Smooth muscle cell (in vitro differentiated cells): ENCODE measurements around the gene FAM83G. TPM values are rescaled to one million over a fixed set of nuclear protein-coding genes. Genes with fewer than 3 reads are reported as not detected.

Experiments used
- DNase-seq: peaks from one replicate; lab custom pipeline; 2025; ENCODE audit not compliant: unreplicated experiment; lab: John Stamatoyannopoulos, UW
- H2AFZ ChIP-seq: fragments of 200-600 bp; sonication (generic); 2 replicates; pipeline ENCODE4 v1.6.0; 2016; ENCODE audit warnings: antibody characterized with exemption, low read depth, mild to moderate bottlenecking
- H3F3A ChIP-seq: fragments of 200-600 bp; sonication (generic); 2 replicates; pipeline ENCODE4 v1.6.0; 2017; ENCODE audit warnings: antibody characterized with exemption, low read depth
- H3K27ac ChIP-seq: fragments of 200-600 bp; sonication (generic); 2 replicates; pipeline ENCODE4 v1.5.1; 2016; ENCODE audit warnings: low read depth, mild to moderate bottlenecking
- H3K27me3 ChIP-seq: fragments of 200-600 bp; sonication (generic); 2 replicates; pipeline ENCODE4 v1.6.1; 2016; ENCODE audit warnings: low read depth, mild to moderate bottlenecking
- H3K36me3 ChIP-seq: fragments of 200-600 bp; sonication (generic); 2 replicates; pipeline ENCODE4 v1.5.1; 2016; ENCODE audit warnings: low read depth
- H3K4me1 ChIP-seq: fragments of 200-600 bp; sonication (generic); 2 replicates; pipeline ENCODE4 v1.5.1; 2016; ENCODE audit warnings: low read depth
- H3K4me2 ChIP-seq: fragments of 200-600 bp; sonication (generic); 2 replicates; pipeline ENCODE4 v1.6.0; 2016; ENCODE audit warnings: mild to moderate bottlenecking
- H3K4me3 ChIP-seq: fragments of 200-600 bp; sonication (generic); 2 replicates; pipeline ENCODE4 v1.5.1; 2016; ENCODE audit warnings: mild to moderate bottlenecking
- H3K79me2 ChIP-seq: fragments of 200-600 bp; sonication (generic); 2 replicates; pipeline ENCODE4 v1.6.0; 2016; ENCODE audit warnings: low read depth, mild to moderate bottlenecking
- H3K9ac ChIP-seq: fragments of 200-600 bp; sonication (generic); 2 replicates; pipeline ENCODE4 v1.6.0; 2016; ENCODE audit warnings: low read depth
- H3K9me3 ChIP-seq: fragments of 200-600 bp; sonication (generic); replicated peaks from 2 replicates; pipeline ENCODE4 v1.5.1; 2016; ENCODE audit warnings: low read depth
- H4K20me1 ChIP-seq: fragments of 200-600 bp; sonication (generic); 2 replicates; pipeline ENCODE4 v1.6.0; 2016; ENCODE audit warnings: low read depth
- CTCF ChIP-seq: fragments of 200-600 bp; sonication (generic); IDR thresholded peaks from 2 replicates; pipeline ENCODE4 v1.5.1; 2017; ENCODE audit warnings: borderline replicate concordance, mild to moderate bottlenecking, antibody characterized with exemption; ENCODE audit not compliant: insufficient read depth, poor library complexity, severe bottlenecking
- WGBS: methylation state at CpG from one replicate; pipeline ENCODE4 v1.1.7; 2016; ENCODE audit warnings: low lambda C conversion rate; 5-methylcytosine and 5-hydroxymethylcytosine counted together
- polyA plus RNA-seq: library from polyadenylated mRNA; unstranded; fragments of >200 nt; fragmentation: Nextera tagmentation; extraction: Ambion mirVana; gene quantifications from 2 replicates; pipeline ENCODE4 v1.2.1, GENCODE V29; 2016
- total RNA-seq: library from RNA; depleted of rRNA; stranded (reverse); fragments of >200 nt; gene quantifications from 2 replicates; pipeline ENCODE4 v1.2.3, GENCODE V29; 2014

The FAM83G gene
- total and polyA plus RNA-seq, 2 experiments from 2014 or later, result 8.2 to 14.2 TPM

GRCh38 chr17:18950346-18950745 is 54.2 kb downstream of the FAM83G start:
- H2AFZ ChIP-seq, result no peak overlapping the region
- H4K20me1 ChIP-seq, result no peaks in the 10 kb centered on the region
- no peaks in the 10 kb centered on the region for H3K79me2 ChIP-seq
- peaks cover 4% of the 10 kb centered on the region for H3K4me1 ChIP-seq
- no peak overlapping the region for H3K4me2 ChIP-seq
- H3F3A ChIP-seq, result no peaks in the 10 kb centered on the region
- TF ChIP-seq CTCF, result no peak
- no peaks in the 10 kb centered on the region for H3K36me3 ChIP-seq
- no peaks in the 10 kb centered on the region for H3K9me3 ChIP-seq
- no peak overlapping the region for H3K9ac ChIP-seq
- peaks cover 11% of the 10 kb centered on the region for H3K27me3 ChIP-seq
- no peak overlapping the region for H3K27ac ChIP-seq
- DNase-seq, result no peak
- 86% methylated on average over 4 of the region's 4 CpGs for WGBS
- no peak overlapping the region for H3K4me3 ChIP-seq

DNA sequence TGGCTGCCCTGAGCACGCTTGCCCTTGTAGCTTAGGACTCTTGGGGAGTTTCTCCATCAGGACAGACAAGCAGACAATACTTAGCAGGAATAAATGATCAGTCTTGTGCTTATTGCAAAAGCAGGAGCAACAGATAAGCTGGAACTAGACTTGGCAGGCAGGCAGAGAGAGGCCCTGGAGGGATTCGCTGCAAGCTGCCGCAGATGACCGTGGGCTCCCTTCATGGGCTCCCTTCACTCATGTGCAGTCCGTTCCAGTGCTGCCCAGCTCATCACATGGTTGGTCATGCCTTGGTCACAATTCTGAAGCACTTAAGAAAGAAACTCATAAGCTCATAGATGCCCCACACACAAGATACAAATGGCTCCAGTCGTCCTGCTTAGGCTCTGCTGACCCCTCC is 55.0 kb downstream of the FAM83G start:
- no peak for TF ChIP-seq CTCF
- peaks cover 11% of the 10 kb centered on the region for H3K27me3 ChIP-seq

DNA sequence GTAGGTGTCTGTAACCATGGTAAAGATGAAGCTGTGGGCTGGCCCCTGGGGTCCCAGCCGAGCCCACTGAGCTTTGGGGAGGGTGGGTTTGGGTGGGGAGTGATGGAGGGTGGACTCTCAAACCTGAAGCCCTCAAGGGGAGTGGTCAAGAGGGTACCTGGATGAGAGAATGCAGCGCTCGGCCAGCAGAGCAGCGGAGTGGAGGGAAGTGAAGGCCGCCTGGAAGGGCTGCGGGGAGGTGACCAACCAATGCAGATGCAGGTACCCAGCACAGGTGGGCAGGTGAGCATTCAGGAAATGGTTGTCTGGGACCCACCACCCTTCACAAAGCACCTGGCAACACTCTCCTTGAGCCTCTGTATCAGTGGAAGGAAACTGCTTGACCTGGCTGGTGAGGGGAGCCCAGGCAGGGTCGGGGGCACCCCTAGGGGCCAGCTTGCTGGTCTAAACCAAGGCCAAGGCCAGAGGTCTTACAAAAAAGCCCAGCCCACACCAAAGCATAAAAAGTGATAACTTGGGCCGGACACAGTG is 56.0 kb downstream of the FAM83G start:
- Histone ChIP-seq H3K4me1 (peaks cover 4% of the 10 kb centered on the region), H3K4me2 (no peak overlapping the region), H3K9ac (no peak overlapping the region), H3K27ac (no peak overlapping the region), H3K4me3 (no peak overlapping the region), H3K9me3 (no peaks in the 10 kb centered on the region), H4K20me1 (no peaks in the 10 kb centered on the region), H3K79me2 (no peaks in the 10 kb centered on the region), H2AFZ (no peak overlapping the region), H3F3A (no peaks in the 10 kb centered on the region), H3K27me3 (peaks cover 11% of the 10 kb centered on the region), H3K36me3 (no peaks in the 10 kb centered on the region)
- WGBS, result 92% methylated on average over 8 of the region's 8 CpGs
- no peak for DNase-seq
- no peak for TF ChIP-seq CTCF

More for the DNA sequence above, 55.0 kb downstream of the FAM83G start:
- DNase-seq, result no peak
- Histone ChIP-seq H3K9me3 (no peaks in the 10 kb centered on the region), H3K36me3 (no peaks in the 10 kb centered on the region), H3K4me2 (no peak overlapping the region), H3K4me3 (no peak overlapping the region), H3F3A (no peaks in the 10 kb centered on the region), H3K79me2 (no peaks in the 10 kb centered on the region), H3K27ac (no peak overlapping the region), H3K9ac (no peak overlapping the region), H4K20me1 (no peaks in the 10 kb centered on the region), H3K4me1 (peaks cover 4% of the 10 kb centered on the region), H2AFZ (no peak overlapping the region)
- 74% methylated on average over 6 of the region's 6 CpGs for WGBS

- Histone ChIP-seq H2AFZ (no peak overlapping the region), H3K27ac (no peak overlapping the region), H3K4me3 (no peak overlapping the region), H4K20me1 (no peaks in the 10 kb centered on the region), H3K9me3 (no peaks in the 10 kb centered on the region), H3K9ac (no peak overlapping the region), H3F3A (no peaks in the 10 kb centered on the region), H3K4me1 (peaks cover 4% of the 10 kb centered on the region), H3K79me2 (no peaks in the 10 kb centered on the region), H3K4me2 (no peak overlapping the region), H3K27me3 (peaks cover 11% of the 10 kb centered on the region), H3K36me3 (no peaks in the 10 kb centered on the region)
- 92% methylated on average over 6 of the region's 6 CpGs for WGBS
- TF ChIP-seq CTCF, result no peak
- no peak for DNase-seq
Measured at GRCh38 chr17:18947866-18948265, 56.7 kb downstream of the FAM83G start.
